ENCODE results near the gene INHBB.

The INHBB gene

DNA sequence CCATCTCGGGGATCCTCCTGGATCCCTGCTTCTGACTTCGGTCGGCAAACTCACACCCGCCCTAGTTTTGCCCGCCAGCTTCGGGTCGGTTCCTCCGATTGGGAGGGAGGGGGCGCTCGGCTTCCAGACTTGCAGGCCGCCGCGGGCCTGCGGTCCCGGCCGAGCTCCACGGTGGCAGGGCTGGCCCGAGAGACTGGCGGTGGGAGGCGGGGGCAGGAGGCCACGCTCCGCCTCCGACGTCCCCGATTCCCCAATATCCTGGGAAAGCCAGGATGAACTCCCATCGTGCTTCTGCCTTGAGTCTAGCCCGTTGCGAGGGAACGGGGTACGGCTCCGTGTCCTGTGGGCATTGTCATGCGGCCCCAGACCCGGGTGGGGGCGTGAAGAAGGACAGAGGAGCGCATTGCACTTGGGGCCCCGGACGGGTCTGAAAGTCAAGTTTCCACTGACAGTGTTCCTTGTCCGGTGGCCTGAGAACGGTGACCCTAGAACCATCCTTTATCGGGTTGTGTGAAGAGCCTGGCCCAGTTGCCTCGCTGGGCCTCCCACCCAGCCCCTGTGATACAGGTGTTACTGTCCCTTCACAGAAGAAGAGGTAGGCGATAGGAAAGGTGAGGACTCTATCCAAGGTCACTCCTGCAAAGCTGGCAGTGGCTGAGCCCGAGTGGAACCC is 2.4 kb upstream of the INHBB start:
- peak; percentile 88 for DNase-seq

DNA sequence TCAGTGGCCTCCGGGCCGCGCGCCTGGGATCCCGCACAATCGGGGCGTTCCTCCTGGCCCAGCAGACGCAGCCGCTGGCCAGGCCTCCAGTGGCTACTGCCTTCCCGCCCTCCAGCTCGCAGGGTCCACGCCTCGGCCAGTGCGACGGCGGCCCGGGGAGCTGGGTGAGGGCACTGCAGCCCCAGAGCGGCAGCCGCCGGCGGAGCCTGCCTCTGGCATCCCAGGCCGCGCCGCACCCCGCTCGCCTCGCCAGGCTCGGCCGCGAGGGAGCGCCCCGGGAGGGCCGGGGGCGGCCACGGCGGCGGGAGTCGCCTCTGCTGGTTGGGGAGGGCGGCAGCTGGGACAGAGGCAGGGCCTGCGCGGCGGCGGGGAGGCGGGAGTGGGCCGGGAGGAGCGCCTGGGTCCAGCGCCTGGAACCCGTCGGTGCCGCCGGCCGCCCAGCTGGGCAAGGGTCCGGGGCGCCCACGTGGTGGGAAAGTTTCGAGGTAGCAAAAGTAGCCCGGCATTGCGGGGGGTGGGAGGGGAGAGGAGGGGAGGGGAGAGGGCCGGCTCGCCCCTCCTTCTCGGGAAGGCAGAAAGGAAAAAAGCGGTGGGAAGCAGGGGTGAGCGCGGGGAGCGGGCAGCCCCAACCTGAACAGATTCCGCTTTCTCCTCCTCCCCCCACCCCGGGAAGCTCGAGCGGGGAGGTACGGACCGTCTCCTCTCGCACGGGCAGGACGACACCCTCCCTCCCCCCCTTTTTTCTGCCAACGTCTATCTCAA is 1.5 kb upstream of the INHBB start:
- peak; percentile 63 for DNase-seq

- DNase-seq, result peak; percentile 38
These were observed 857 bp upstream of the INHBB start for GRCh38 chr2:120344976-120345581.

GRCh38 chr2:120345608-120346007 is 328 bp upstream of the INHBB start:
- DNase-seq, result no peak

GRCh38 chr2:120346667-120347358 is 877 bp downstream of the INHBB start:
- DNase-seq, result peak; percentile 52

DNA sequence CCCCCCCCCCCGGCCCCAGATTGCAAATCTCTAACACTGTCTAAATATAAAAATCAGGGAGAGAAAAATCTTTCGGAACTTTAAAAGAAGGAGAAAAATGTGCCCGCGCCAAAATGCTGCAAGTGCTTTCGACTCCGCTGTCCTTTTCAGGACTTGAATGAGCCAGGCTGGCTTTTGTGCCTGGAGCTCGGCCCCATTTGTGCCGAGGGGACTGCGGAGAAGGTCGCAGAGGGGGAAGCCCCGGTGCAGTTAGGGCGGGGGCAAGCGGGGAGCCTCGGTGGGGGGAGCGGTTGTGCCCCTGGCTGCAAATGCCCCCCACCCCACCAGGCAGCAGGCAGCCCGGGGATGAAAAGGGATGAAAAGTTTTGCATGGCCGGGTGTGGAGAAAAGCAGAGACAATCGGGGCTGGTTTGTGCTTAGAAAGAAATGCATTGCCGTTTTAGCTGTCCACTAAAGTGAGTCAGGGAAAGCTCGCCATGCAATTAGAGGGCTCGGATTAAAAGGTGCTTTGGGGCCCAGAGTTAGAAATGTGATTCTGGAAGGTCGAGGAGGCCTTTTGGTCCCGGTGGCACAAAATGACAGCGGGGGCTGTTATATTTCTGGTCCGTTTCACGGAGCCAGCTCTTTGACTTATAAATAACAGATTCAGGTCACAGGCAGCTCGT is 1.6 kb downstream of the INHBB start:
- peak; percentile 18 for DNase-seq

- no peak for DNase-seq
These were observed 2.3 kb downstream of the INHBB start for GRCh38 chr2:120348134-120348736.

- no peak for DNase-seq
These were observed 3.0 kb downstream of the INHBB start for GRCh38 chr2:120348737-120349439.

DNA sequence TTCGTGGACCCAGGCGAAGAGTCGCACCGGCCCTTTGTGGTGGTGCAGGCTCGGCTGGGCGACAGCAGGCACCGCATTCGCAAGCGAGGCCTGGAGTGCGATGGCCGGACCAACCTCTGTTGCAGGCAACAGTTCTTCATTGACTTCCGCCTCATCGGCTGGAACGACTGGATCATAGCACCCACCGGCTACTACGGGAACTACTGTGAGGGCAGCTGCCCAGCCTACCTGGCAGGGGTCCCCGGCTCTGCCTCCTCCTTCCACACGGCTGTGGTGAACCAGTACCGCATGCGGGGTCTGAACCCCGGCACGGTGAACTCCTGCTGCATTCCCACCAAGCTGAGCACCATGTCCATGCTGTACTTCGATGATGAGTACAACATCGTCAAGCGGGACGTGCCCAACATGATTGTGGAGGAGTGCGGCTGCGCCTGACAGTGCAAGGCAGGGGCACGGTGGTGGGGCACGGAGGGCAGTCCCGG is 3.5 kb downstream of the INHBB start:
- no peak for DNase-seq

DNA sequence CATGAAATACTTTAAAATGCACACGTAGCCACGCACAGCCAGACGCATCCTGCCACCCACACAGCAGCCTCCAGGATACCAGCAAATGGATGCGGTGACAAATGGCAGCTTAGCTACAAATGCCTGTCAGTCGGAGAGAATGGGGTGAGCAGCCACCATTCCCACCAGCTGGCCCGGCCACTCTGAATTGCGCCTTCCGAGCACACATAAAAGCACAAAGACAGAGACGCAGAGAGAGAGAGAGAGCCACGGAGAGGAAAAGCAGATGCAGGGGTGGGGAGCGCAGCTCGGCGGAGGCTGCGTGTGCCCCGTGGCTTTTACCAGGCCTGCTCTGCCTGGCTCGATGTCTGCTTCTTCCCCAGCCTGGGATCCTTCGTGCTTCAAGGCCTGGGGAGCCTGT is 4.1 kb downstream of the INHBB start:
- DNase-seq, result no peak

GRCh38 chr2:120350801-120351320 is 4.9 kb downstream of the INHBB start:
- no peak for DNase-seq

GRCh38 chr2:120352696-120353590 is 7.0 kb downstream of the INHBB start:
- peak; percentile 29 for DNase-seq

DNA sequence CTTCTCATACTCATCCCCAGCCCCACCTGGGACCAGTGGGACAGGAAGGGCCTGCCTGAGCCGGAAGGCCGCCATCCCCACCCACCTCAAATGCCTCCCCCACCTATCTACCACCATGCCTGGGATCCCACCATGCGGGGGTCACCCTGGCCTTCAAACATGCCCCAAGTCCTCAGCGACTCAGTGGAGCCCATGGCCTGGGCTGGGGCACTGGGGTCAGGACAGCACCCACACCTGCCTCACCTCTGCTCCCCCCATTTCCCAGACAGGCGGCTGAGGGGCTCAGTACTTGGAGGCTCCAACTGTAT is 7.6 kb downstream of the INHBB start:
- DNase-seq, result no peak

GRCh38 chr2:120353931-120354330 is 8.0 kb downstream of the INHBB start:
- no peak for DNase-seq

DNA sequence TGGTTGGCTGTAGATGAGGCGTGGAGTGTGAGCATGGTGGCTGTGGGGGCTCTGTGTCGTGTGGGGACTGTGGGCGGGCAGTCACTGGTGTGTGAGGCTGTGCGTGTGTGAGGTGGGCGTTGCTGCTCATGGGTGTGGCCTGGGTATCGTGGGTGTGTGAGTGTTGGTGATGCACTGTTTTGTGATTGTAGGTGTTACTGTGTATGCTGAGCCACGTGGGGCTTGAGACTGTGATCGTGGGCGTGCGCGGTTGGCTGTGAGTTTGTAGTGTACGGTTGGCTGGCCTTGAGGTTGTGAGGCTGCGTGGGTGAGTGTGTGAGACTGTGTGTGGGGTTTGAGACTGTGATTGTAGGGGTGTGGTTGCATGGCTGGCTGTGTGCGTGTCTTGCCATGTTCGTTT is 8.5 kb downstream of the INHBB start:
- DNase-seq, result no peak

- no peak for DNase-seq
These were observed 9.2 kb downstream of the INHBB start for GRCh38 chr2:120354935-120355779.

DNA sequence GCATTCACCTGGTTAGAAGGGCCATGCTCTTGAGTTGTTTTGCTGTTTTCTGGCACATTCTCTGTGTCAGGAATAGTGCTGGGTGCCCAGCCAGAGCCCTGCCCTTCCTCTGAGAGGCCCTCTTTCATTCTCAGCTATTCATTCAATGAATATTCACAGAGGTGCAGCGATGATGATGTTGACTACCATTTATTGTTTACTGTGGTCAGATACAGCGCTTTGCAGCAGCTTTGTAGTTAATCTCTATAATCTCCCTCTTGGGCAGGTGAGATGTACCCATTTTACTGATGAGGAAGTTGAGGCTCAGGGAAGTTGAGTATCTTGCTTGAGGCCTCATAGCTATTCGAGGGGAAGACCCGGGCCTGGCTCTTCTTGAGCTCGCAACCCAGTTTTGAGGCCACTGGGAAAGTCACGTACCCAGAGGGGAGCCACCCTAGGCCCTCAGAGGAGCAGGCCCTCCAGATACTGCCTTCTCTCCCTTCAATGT is 9.9 kb downstream of the INHBB start:
- no peak for DNase-seq

- DNase-seq, result no peak
These were observed 11.8 kb downstream of the INHBB start for GRCh38 chr2:120357768-120358167.

DNA sequence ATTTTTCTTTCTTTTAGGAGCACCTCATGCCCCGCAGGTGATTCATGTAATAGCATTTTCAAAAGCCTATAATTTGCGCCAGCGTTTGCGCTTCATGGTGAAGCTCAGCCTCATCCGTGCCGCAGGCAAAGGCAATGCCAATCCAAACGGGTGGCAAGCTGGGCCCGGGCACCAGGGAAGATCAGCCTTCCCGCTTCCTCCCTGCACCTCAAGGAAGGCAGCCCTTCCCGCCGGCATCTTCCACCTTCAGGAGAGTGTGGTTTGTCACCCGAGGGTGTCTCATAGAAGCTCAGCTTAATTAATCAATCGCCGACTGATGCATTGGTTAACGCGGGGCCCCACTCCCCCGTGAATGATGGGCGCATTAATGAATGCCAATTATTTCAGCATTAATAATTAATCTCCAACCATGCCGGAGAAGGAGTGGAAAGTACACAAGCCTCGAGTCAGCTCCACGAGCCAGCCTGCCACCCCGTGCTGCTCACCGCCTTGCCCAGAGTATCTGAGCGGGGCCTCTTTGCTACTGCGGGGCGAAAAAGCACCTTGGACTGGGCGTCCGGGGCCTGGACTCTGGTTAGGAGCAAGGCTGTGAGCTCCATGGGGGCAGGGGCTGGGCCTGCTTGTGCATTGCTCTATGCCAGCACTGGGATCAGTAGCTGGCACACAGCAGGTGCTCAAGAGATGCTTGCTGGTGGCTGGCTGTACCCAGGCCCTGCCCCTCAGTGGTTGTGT is 13.0 kb downstream of the INHBB start:
- no peak for DNase-seq
